Endodermal cell (in vitro differentiated cells): Measurements from ENCODE around the gene LDLRAD4. TPM values are rescaled to one million over a fixed set of nuclear protein-coding genes. Genes with fewer than 3 reads are reported as not detected.

Source experiments
- DNase-seq: peaks from one replicate; pipeline ENCODE4 v3.0.0-alpha.2; 2017
- H3K27ac ChIP-seq: 2 replicates; pipeline ENCODE4 v1.5.1; 2013; ENCODE audit warnings: mild to moderate bottlenecking, low read depth, low read length, moderate library complexity
- H3K27me3 ChIP-seq: 2 replicates; pipeline ENCODE4 v1.6.1; 2013; ENCODE audit warnings: mild to moderate bottlenecking, low read length, moderate library complexity; ENCODE audit not compliant: insufficient read depth, control insufficient read depth, poor library complexity, severe bottlenecking
- H3K36me3 ChIP-seq: 2 replicates; pipeline ENCODE4 v1.7.0; 2013; ENCODE audit warnings: mild to moderate bottlenecking, low read length, moderate library complexity; ENCODE audit not compliant: control insufficient read depth, insufficient read depth
- H3K4me1 ChIP-seq: one replicate; pipeline ENCODE4 v1.7.0; 2013; ENCODE audit warnings: low read length; ENCODE audit not compliant: control insufficient read depth, insufficient read depth
- H3K4me3 ChIP-seq: 2 replicates; pipeline ENCODE4 v1.5.1; 2013; ENCODE audit warnings: mild to moderate bottlenecking, low read length, moderate library complexity
- H3K9ac ChIP-seq: 2 replicates; pipeline ENCODE4 v1.6.1; 2013; ENCODE audit warnings: mild to moderate bottlenecking, low read length, moderate library complexity; ENCODE audit not compliant: poor library complexity, severe bottlenecking; ENCODE audit errors: extremely low read depth
- H3K9me3 ChIP-seq: 2 replicates; pipeline ENCODE4 v1.6.1; 2013; ENCODE audit warnings: mild to moderate bottlenecking, low read length, moderate library complexity; ENCODE audit not compliant: control insufficient read depth
- H3K27ac Mint-ChIP-seq: 2 replicates; pipeline ENCODE4 v1.8.0; 2020; ENCODE audit warnings: mixed read lengths
- H3K27me3 Mint-ChIP-seq: 2 replicates; pipeline ENCODE4 v1.8.0; 2021; ENCODE audit warnings: mild to moderate bottlenecking, mixed read lengths; ENCODE audit not compliant: insufficient read depth
- H3K36me3 Mint-ChIP-seq: 2 replicates; pipeline ENCODE4 v1.8.0; 2020; ENCODE audit warnings: low read depth, mixed read lengths
- H3K4me1 Mint-ChIP-seq: 2 replicates; pipeline ENCODE4 v1.8.0; 2020; ENCODE audit warnings: mixed read lengths
- H3K4me3 Mint-ChIP-seq: 2 replicates; pipeline ENCODE4 v1.8.0; 2020; ENCODE audit warnings: mild to moderate bottlenecking, moderate library complexity, mixed read lengths
- H3K9me3 Mint-ChIP-seq: 2 replicates; pipeline ENCODE4 v1.8.0; 2020; ENCODE audit warnings: mild to moderate bottlenecking, mixed read lengths
- CTCF ChIP-seq: fragments of 200-600 bp; sonication (generic); conservative IDR thresholded peaks from 2 replicates; pipeline ENCODE4 v1.5.0; 2021; ENCODE audit warnings: antibody characterized with exemption, mild to moderate bottlenecking
- WGBS, 2 experiments: methylation state at CpG; one replicate each; pipeline versions ENCODE4 v1.1.5 to v1.1.7; 2013; ENCODE audit warnings: missing lambda C conversion rate in 2 of 2, mixed read lengths in 1 of 2; ENCODE audit not compliant: insufficient coverage in 1 of 2, insufficient read length in 1 of 2; 5-methylcytosine and 5-hydroxymethylcytosine counted together
- total RNA-seq, 2 donors: library from RNA; stranded (reverse); fragmentation: NEBNext Ultra II Directional in 1 of 2; extraction: Animal tissue kit (Norgen Biotek cat#: 25700) in 1 of 2; gene quantifications; 2 replicates in 1 of 2; 3 replicates in 1 of 2; pipeline ENCODE4 v1.2.1, GENCODE V29; 2021

The LDLRAD4 gene
- total RNA-seq, 2 donors from 2014 or later = 14.9 to 15.1 TPM

- H3K27ac ChIP-seq = no peak overlapping the region
- no peaks in the 10 kb centered on the region for H3K27me3 Mint-ChIP-seq
- H3K27me3 ChIP-seq = no peaks in the 10 kb centered on the region
- WGBS, 2 experiments = 95 to 97% methylated on average over 14 to 16 of the region's 16 CpGs
- H3K4me1 Mint-ChIP-seq = peaks cover 21% of the 10 kb centered on the region
- H3K9me3 Mint-ChIP-seq = no peaks in the 10 kb centered on the region
- no peak overlapping the region for H3K4me3 Mint-ChIP-seq
- no peaks in the 10 kb centered on the region for H3K36me3 Mint-ChIP-seq
- H3K4me3 ChIP-seq = no peak overlapping the region
- H3K9me3 ChIP-seq = no peaks in the 10 kb centered on the region
- no peaks in the 10 kb centered on the region for H3K4me1 ChIP-seq
- peak; percentile 35 for DNase-seq
- no peak for TF ChIP-seq CTCF
- no peak overlapping the region for H3K27ac Mint-ChIP-seq
- no peaks in the 10 kb centered on the region for H3K36me3 ChIP-seq
- no peak overlapping the region for H3K9ac ChIP-seq
Measured at GRCh38 chr18:13271302-13271911, 52.8 kb downstream of the LDLRAD4 start.

DNA sequence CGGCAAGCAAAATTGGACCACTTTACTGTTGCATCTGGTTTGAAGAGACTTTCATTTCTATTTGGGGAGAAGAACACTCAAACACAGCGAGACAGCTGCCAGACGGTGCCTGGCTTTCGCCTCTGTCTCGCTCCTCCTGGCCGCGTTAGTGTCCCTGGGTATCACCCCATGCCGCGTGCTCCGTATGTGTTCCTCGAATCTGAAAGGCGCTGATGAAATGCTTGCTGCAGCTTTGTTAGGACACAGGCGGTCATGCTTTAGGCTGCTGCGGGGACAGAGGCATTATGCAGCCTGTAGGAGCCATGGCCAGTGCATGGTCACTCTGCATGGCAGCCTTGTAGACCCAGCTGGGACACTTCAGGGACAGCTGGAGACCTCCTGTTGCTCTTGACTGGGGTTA is 53.9 kb downstream of the LDLRAD4 start:
- Histone ChIP-seq H3K4me1 (no peaks in the 10 kb centered on the region), H3K9me3 (no peaks in the 10 kb centered on the region), H3K36me3 (no peaks in the 10 kb centered on the region), H3K4me3 (no peak overlapping the region), H3K9ac (no peak overlapping the region), H3K27ac (no peak overlapping the region), H3K27me3 (no peaks in the 10 kb centered on the region)
- WGBS, 2 experiments = 92 to 94% methylated on average over 10 to 14 of the region's 14 CpGs
- DNase-seq = peak; percentile 41
- no peak for TF ChIP-seq CTCF
- Mint-ChIP-seq H3K36me3 (no peaks in the 10 kb centered on the region), H3K9me3 (no peaks in the 10 kb centered on the region), H3K4me3 (no peak overlapping the region), H3K4me1 (peaks cover 28% of the 10 kb centered on the region), H3K27me3 (no peaks in the 10 kb centered on the region), H3K27ac (no peak overlapping the region)

DNA sequence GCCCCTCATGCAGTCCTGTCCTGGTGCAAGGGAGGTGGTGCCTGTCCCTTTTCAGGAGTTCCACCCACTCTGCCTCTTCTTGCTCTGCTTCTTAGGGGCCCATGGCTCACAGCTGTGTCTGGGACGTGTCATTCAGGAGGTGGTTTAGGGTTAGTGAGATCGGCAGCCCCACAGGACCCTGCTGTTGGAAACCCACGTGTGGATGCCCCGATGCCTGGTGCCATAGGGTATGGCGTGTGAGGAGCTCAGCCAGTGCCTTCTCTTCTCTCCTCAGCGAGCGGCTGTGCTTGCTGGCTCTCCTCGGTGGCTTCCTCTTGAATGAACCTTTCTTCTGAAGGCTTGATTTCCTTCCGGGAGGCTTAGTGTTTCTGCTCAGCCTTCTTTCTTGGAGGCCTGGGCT is 55.2 kb downstream of the LDLRAD4 start:
- H3K27me3 ChIP-seq = no peaks in the 10 kb centered on the region
- H3K9me3 Mint-ChIP-seq = peaks cover 1% of the 10 kb centered on the region

More for the DNA sequence above, 55.2 kb downstream of the LDLRAD4 start:
- Mint-ChIP-seq H3K4me1 (peaks cover 16% of the 10 kb centered on the region), H3K27ac (no peak overlapping the region), H3K4me3 (no peak overlapping the region), H3K36me3 (no peaks in the 10 kb centered on the region), H3K27me3 (peaks cover 2% of the 10 kb centered on the region)
- TF ChIP-seq CTCF = no peak
- Histone ChIP-seq H3K9me3 (no peaks in the 10 kb centered on the region), H3K4me1 (no peaks in the 10 kb centered on the region), H3K4me3 (no peak overlapping the region), H3K9ac (no peak overlapping the region), H3K36me3 (no peaks in the 10 kb centered on the region), H3K27ac (no peak overlapping the region)
- DNase-seq = peak; percentile 42
- WGBS, 2 experiments = 95 to 100% methylated on average over 4 to 9 of the region's 9 CpGs
